Lung microvascular endothelial cell (primary cell): ENCODE measurements around the gene SEBOX. TPM values are rescaled to one million over a fixed set of nuclear protein-coding genes. Genes with fewer than 3 reads are reported as not detected.

Experiments
- DNase-seq, 2 donors: peaks; one replicate each; pipeline versions ENCODE4 v3.0.0 to v3.0.0-alpha.2; 2010; ENCODE audit warnings: low read depth in 2 of 2
- total RNA-seq: library from RNA; depleted of rRNA; stranded (reverse); fragments of >200 nt; gene quantifications from 2 replicates; pipeline ENCODE4 v1.2.1, GENCODE V29; 2014

The SEBOX gene, protein sequence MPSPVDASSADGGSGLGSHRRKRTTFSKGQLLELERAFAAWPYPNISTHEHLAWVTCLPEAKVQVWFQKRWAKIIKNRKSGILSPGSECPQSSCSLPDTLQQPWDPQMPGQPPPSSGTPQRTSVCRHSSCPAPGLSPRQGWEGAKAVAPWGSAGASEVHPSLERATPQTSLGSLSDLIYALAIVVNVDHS
- total RNA-seq: not detected in 2 replicates

DNA sequence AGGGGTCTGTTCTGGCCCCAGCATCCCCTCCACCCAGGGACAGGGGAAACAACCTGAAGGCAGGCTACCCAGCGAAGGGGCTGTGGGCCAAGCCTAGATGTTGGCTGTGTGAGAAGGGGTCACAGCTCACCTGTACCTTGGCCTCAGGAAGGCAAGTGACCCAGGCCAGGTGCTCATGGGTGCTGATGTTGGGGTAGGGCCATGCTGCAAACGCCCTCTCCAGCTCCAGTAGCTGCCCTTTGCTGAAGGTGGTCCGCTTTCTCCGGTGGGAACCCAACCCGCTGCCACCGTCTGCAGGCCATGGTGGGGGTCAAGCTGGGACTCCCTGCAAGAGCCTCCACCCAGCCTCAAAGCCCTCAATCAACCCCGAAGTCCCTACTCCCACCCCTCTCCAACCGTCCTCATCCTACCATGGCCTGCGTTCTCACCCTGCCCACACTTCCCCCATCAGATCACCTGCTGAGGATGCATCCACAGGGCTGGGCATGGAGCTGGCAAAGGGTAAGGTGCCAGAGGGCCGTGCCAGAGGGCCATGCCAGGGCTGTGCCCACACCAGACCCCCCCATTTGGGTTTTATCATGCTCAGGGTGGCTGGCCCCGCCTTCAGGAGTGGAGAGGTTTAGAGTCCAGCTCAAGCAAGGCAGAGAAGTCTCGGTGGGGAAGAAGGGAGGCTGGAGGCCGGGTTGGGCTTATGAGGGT lies at the start of gene SEBOX:
Gene SEBOX, minus strand, starts transcription at position 535 of the 699 bp plus-strand sequence. Its CDS starts 48 bp downstream, at position 487.
- DNase-seq: no peak

DNA sequence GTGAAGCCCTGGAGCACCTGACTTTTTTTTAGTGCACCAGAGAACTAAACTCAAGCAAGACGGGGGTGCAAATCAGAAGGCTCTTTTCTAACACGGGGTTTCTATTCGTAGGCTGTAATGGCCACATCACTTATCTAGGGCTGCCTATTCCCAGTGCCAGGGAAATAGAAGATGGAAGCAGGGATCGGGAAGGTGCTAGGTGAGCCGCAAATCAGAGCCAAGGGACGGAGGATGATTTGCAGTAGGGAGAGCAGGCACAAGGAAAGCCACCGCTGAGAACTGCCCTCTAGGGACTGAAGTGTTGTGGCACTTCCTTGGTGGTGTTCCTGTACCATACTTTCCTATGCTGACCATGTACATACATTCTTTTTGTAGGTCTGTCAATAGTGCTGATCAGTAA lies 48.8 kb upstream of the SEBOX start:
- DNase-seq: no peak

- DNase-seq: no peak
Measured at GRCh38 chr17:28412099-28412498, 47.1 kb upstream of the SEBOX start.

- DNase-seq: no peak
Measured at GRCh38 chr17:28407974-28408306, 42.9 kb upstream of the SEBOX start.

GRCh38 chr17:28407130-28407973 lies 42.4 kb upstream of the SEBOX start:
- DNase-seq: no peak

- DNase-seq: no peak
Measured at GRCh38 chr17:28406473-28406814, 41.4 kb upstream of the SEBOX start.

GRCh38 chr17:28405632-28406472 lies 40.9 kb upstream of the SEBOX start, which contains the start of gene SLC46A1:
Gene SLC46A1 (minus strand): TSS chr17:28406212. CDS start chr17:28406114, 98 bp downstream.
- peak in 1 of 2 donors; percentile 28 for DNase-seq

DNA sequence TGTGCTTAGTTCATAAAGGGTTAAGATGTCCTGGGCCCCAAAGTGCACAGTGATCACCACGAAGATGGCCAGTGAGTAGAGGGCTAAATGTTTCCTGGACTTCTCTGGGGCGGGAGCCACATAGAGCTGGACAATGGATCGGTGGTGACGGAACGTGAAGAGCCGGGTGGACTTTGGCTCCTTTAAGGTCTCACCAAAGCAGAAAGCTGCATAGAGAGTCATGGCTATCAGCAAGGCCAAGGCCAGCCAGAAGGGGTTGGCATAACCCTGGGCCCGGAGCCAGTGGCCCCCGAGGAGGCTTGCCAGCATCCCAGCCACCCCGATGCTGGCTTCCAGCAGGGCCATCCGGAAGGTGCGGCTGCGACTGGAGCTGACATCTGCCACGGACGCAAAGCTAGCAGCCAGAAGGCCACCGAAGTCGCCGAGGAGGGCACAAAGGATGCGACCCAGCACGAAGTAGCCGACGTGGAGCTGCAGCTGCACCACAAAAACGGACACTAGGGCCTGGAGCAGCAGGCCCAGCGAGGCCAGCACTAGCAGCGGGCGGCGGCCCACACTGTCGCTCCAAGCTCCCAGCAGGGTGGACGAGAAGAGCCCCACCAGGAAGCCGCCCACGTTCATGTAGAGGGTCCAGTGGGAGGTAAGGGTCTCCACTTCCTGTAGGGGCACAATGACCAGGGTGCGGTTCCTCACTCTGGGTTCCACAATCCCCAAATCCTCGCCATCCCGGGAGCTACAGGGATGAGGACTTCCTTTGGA lies 40.0 kb upstream of the SEBOX start:
- no peak for DNase-seq

DNA sequence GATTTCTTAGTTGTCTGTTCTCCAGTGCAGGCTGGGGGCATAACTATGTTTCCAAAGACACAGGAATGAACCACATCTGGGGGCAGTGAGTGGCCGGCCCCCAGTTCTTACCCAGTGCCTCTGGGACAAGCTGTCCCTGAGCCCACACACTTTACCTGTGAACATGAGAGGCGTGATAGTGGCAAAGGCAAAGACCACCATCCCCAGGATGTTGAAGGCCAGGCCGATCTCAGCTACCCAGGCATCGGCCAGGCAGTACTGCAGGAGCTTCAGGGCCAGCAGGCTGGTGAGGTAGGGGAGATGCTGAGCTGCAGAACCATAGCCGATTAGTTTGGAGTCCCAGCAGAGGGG lies 39.4 kb upstream of the SEBOX start:
- no peak for DNase-seq

- no peak for DNase-seq
Measured at GRCh38 chr17:28404007-28404406, 39.0 kb upstream of the SEBOX start.

GRCh38 chr17:28402844-28403243 lies 37.8 kb upstream of the SEBOX start:
- DNase-seq: no peak

- DNase-seq: no peak
Measured at GRCh38 chr17:28402224-28402630, 37.2 kb upstream of the SEBOX start.

DNA sequence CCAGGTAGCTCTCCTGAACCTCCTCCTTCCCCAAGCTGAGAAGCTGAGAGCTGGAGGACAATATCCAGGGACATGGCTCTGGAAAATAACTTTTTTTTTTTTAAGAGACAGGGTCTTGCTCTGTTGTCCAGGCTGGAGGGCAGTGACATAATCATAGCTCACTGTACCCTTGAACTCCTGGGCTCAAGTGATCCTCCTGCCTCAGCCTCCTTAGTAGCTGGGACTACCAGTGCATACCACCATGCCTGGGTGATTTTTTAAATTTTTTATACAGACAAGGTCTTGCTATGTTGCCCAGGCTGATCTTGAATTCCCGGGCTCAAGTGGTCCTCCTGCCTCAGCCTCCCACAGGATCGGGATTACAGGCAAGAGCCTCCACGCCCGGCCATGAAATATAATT lies 34.8 kb upstream of the SEBOX start:
- no peak for DNase-seq

DNA sequence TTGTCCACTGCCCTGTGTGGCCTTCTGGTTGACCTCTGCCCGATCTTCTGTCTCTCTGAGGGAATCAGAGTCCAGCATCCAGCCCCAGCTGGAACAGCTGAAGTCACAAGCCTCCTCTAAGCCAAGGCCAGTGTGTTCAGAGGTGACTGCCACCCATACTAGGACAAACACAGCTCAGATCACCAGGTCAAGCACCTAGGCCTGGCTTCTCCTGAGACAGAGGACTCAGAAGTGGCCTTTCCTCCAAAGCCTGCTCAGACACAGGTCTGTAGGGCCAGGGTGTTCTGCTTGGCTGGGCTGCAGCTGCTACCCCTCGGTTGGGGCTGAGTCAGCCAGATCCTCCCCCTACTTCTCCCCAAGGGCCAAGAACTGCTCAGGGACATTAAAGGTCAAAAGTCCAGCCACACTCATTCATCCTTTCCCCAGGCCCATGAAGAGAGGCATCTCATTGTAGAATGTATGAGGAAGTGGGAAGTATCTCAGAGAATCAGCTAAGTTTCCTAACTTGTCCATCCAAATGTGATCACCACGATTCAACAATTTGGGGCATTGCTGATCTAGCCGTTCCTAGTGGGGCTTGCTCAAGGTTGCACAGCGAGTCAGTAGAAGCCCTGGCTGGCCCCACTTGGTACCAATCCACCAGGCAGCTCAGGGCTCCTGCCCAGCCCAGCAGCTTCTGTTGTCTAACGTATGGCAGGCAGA lies 33.4 kb upstream of the SEBOX start:
- DNase-seq: no peak

- no peak for DNase-seq
Measured at GRCh38 chr17:28397687-28398279, 32.8 kb upstream of the SEBOX start.

DNA sequence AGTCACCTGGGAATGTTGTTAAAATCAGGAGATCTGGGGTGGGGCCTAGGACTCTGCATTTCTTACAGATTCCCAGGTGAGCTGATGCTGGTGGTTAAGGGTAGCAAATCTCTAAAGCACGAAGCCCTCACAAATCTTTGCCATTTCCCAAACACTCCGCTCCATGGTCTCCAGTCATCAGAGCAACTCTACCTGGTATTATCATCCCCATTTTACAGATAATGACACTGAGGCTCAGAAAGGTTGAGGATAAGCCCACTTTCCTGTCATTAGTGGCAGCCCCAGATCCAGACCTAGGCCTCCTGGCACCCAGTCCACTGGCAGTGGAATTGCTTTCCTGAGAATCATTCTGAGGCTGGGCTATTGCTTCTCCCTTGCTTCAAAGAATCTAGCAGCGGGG lies 32.3 kb upstream of the SEBOX start:
- DNase-seq: no peak

- DNase-seq: no peak
Measured at GRCh38 chr17:28396635-28397239, 31.7 kb upstream of the SEBOX start.

- DNase-seq: no peak
Measured at GRCh38 chr17:28395968-28396367, 31.0 kb upstream of the SEBOX start.

DNA sequence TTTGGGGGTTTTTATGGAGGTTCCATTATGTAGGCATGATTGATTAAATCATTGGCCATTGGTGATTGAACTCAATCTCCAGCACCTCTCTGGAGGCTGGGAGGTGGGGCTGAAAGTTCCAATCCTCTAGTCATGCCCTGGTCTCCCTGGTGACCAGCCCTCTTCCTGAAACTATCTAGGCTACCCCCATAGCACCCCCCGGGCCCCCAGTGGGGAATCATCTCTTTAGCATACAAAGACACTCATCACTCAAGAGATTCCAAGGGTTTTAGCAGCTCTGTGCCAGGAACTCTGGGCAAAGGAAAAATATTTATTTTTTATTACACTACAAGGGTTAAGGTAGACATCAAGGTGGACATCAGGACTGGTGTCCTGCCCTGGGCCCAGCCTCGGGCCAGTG lies 30.4 kb upstream of the SEBOX start:
- no peak for DNase-seq
